IMR-90 (cell line): Measurements from ENCODE around the gene ANKRD11.

ENCODE experiments used
- CEBPB ChIP-seq: IDR thresholded peaks from 2 replicates; pipeline ENCODE4 v1.6.1; 2012; ENCODE audit warnings: low read depth, low read length, improper control_type of control experiment
- CTCF ChIP-seq: conservative IDR thresholded peaks from 2 replicates; pipeline ENCODE4 v1.5.1; 2012; ENCODE audit warnings: mild to moderate bottlenecking, low read depth, low read length, improper control_type of control experiment
- POLR2A ChIP-seq: IDR thresholded peaks from 2 replicates; pipeline ENCODE4 v1.6.1; 2012; ENCODE audit warnings: mild to moderate bottlenecking, low read depth, low read length
- RAD21 ChIP-seq: IDR thresholded peaks from 2 replicates; pipeline ENCODE4 v1.6.1; 2012; ENCODE audit warnings: low read length, improper control_type of control experiment

- TF ChIP-seq CTCF (no peak), CEBPB (no peak), POLR2A (no peak), RAD21 (no peak)
Measured at GRCh38 chr16:89351645-89352044, 138.7 kb downstream of the ANKRD11 start.
